ENCODE results near the gene PPM1F.

Gene PPM1F

DNA sequence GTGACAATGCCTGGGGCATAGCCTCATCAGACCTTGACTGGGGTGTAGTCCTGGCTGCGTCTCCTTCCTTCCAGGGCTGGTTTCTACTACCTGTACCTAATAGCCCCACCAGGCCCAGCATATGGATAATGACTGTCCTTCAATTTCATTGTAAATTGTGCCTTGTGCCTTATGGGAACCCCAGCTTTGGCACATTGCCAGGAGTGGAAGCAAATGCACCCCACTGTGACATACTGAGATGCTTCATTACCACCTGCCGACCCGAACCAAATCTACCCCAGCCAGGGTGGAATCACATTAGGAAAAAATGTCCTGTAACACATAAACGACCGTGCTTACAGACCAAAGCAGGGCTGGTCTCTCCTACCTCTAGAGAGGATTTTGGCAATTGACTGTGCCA, 22.6 kb upstream of the PPM1F start:
- DNase-seq = no peak

DNA sequence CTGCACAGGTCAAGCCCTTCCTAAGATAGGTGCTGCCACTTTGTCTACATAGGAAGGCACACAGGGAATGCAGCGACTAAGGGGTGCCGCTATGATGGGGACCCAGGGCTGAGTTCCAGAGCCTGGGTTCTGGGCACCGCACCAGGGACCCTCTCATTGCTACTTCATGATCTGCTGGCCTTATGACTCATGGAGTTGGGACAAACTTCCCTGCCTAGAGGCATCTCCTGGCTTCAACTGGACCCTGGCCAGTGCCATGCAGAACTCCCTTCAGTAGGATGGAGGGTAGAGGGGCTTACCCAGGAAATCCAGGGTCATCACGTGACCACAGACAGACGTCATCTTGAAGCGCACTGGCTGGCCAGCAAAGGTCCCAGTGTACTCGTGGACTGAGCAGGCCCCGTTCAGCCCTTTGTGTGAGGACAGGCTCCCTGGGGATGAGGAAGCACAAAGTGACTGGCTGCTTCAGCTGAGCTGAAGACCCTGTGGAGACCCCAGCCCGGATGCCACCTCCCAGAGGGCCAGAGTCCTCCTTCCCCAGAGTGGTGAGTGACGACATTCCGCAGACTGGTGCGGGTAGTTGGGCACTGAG, 21.5 kb upstream of the PPM1F start:
- DNase-seq = no peak

DNA sequence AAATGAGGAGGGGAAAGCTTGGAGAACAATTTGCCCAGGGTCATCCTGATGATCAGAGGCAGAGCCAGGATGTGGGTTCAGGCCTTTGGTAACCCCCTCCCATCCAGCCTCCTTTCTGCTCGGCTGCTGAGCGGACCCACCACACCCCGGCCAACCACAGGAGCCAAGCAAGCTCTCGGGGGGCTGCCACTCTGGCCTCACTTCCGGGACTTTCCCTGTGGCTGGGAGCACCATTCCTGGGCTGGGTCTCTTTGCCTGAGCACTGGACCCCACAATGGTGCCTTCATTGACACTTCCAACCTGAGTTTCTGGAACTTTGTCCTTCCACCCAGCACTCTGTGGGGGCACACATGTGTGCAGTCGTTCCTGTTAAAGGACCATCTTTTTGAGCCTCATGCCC, 20.2 kb upstream of the PPM1F start:
- no peak for DNase-seq

DNA sequence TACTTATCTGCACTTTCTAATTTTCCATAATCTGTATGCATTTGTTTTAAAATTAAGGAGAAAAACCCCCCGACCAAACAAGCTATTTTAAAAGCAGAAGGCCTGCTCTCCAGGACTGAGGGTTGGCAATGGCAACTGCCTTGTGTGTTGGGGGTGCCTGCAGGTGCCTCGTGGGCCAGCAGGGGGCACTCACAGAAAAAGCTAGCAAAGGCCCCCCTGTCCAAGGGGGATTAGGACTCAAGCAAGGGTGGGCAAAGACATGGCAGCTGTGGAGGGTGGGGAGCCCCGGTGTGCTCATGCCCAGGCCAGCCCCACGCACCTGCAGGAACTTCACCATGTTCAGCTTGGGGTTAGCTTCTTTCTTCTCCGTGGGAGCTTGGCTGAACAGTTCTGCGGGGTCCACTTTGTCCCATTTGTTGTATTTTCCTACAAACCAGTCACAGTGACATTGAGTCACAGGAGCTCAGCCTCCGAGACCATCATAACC, 19.7 kb upstream of the PPM1F start:
- DNase-seq = no peak

DNA sequence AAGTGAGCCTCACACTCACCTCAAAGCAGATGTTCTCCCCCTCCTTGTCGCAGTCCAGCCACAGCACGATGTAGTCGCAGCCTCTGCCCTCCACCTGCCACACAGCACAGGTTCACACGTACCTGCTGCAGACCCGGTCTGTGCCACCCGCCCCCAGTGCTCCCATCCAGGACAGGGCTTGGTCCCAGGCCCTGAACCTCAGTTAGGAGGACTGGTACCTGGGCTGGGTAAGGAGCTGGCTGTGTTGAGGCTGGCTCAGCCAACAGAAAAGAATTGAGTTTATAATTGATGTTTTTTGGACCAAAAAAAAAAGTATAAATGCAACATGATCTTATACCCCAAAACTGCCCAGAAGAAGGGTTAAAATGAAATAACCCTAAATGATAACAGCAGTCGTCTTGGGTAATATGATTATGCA, 19.2 kb upstream of the PPM1F start:
- DNase-seq = no peak

DNA sequence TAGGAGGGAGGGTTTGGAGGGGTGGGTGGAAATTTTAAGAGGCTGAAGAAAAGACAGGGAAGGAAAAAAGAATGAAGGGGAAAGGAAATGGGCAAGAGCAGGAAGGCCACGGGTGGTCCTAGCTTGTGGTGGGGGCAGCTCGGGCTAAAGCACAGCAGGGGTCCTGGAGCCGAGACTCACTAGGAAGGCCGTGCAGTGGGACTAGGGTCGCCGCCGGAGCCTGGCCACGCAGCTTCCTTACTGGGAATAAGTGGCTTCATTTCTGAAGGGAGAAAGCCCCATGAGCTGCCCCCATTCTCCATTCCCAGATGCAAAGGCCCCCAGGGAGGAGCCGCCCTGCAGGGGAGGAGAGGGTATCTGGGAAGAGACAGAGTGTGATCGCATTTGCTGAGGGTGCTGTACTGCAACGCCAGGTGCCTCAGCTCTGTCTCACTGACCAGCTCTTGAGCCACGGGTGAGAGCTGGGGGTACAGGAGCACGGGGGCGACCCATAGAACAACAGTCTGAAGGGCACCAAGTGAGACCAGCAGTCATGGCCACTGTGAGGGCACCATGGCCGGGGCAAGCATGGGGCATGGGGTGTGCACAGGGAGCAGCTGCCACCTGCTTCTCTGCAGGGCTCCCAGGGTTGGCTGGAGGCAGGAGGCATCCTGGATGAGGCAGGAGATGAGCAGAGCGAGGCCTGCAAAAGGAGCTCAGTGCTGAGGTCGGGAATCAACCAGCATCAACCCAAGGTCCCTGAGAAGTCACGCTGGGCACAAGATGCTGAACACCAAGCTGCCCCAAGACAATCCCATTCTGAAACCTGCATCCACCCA, 18.4 kb upstream of the PPM1F start:
- DNase-seq = no peak

DNA sequence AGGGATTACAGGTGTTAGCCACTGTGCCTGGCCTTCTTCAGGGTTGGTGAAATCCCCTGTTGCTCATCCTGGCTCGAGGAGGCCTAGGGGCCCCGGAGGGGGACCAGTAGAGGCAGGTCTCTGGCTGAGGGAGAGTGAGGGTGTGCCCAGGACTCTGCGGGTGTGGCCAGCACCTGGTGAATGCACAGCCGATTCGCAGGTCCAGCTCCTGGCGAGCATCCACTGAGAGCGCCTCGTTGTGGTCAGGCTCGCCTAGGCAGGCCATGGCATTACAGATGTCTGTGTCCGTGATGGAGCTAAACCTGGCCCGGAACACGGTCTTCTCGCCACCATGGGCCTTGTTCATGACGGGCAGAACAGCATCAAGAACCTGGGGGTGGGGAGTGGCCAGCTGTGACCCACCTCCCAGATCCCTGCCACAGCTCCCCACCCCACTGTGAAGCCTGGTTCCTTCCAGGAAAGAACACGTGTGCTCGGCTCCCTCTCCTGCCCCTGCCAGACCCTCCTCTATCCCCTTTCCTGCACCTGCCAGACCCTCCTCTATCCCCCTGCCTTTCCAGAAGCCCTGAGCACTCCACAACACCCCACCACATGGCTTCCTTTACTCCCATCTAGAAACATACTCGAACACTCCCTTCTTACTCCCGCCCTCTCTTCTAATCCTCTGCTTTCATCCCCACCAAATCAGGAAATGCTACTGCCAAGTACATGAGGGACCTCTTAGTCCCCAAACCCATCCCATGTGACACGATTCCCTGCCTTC, 17.6 kb upstream of the PPM1F start:
- no peak for DNase-seq

DNA sequence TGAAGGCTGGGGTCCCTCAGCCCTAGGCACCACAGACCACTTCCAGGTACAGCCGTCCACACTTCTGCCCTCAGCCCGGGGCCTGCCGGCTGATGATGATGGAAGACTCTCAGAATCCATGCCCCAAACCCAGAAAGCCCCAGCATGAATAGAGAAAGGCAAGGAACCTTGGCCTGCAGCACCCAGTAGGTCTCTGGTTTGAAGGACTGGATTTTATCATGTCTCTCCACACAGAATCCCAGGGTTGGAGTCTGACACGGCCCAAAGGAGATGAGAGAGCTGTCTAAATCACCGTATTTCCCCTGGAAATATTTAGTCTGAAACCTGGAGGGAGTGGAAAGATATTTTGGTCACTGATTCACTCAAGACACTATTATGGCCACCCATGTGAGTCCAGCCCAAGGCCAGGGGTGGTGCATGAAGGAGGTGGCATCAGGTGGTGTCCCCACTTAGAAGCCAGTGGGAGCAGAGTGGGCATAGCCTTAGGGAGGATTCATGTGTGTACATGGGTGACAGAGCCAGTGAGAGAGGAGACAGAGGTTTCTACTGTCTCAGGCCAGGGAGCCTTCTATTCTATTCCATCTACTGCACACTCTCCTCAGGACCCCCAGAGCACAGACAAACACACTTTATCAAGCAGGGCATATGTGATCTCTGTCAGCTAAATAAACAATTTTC, 15.9 kb upstream of the PPM1F start:
- DNase-seq = no peak

DNA sequence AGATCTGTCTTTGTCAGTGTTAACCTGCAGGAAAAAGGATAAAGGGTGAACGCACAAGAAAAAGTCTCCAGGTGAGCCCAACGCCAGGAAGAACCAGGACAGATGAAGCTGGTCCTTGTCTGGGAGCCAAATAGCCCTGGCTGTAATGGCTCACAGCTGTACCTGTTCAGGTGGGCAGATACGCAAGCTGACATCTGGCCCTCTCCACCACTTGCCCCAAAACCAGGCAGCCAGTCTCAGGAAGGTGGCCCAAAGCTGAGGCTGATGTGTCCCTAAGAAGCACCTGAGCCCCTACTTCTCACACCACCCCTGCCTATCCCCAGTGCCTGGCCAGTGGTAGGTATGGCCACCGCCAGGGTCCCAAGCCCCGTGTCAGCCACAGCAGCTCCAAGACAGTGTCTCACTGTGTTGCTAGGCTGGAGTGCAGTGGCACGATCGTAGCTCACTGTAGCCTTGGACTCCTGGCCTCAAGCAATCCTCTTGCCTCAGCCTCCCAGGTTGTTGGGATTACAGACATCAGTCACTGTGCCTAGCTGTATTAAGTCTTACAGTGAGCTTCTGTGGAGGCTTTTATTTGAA, 15.1 kb upstream of the PPM1F start:
- DNase-seq = no peak

DNA sequence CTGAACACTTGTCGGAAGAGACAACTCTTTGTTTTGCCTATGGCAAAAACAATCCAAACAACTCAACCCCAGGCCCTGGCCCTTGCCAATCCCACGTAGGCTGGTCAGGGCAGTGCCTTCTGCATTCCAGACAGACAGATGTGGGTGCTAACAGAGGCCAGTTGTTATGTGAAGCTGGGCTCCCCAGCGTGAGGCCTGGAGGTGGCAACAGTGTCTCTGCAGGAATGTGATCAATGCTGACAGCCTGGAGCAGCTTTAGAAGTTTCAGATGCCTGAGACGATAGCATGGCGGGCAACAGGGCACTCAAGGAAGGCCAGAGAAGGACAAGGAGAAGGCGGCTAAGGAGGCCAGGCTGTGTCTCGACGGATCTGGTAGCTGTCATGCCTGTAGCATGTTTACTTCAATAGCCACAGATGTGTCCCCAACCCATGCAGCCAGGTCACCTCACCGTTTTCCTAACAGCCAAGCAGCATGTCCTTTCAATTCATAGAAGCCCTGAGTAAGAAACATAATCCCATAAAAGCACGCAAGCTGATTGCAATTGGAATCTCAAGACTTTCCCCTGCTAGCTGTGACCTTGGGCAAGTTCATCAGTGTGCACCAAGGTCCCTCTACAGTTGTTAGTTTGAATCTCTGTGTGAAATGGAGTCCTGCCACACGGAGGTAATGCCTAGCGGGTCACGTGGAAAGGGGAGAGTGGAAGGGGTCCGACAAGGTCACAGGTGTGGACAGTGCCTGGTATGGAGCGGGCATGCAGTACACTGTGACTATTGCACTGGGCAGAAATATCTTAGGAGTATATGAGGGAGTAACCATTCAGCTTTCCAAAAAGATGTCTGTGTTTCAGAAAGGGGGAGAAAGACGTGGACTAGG, 14.2 kb upstream of the PPM1F start:
- no peak for DNase-seq

DNA sequence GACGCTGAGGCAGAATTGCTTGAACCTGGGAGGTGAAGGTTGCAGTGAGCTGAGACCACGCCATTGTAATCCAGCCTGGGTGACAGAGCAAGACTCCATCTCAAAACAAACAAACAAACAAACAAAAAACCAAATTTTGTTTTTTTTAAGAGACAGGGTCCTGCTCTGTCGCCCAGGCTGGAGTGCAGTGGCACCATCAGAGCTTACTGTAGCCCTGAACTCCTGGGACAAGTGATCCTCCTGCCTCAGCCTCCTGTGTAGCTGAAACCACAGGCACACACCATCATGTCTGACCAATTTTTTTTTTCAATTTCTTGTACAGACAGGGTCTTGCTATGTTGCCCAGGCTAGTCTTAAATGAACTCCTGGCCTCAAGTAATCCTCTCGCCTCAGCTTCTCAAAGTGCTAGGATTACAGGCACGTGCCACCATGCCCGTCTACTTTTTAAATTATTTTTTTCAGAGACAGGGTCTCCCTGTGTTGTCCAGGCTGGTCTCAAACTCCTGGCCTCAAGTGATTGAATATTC, 13.2 kb upstream of the PPM1F start:
- DNase-seq = no peak

DNA sequence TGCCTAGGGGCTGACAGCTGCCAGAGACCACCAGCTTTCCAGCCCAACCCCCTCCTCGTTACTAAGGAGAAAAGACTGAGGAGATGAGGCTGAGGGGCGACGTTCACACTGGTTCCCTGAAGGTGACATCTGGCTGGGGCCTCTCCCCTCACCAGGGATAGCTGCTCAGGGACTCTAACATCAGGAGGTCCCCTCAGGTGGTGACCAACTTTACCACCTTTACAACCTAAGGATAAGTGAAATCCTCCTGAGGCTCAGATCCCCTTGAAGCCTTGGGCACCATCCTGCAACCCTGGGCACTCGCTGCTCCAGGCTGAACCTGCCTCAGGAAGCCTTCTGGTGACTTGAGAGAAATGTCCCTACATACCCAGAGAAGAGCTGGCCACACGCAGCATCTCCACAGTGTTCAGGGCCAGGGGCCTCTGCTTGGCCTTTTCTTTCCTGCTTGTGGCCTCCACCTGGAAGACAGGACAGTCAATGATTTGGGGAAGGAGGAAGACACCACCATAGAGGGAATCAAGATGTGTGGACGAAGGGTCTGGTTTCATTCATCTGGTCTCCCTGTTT, 12.4 kb upstream of the PPM1F start:
- DNase-seq = no peak

DNA sequence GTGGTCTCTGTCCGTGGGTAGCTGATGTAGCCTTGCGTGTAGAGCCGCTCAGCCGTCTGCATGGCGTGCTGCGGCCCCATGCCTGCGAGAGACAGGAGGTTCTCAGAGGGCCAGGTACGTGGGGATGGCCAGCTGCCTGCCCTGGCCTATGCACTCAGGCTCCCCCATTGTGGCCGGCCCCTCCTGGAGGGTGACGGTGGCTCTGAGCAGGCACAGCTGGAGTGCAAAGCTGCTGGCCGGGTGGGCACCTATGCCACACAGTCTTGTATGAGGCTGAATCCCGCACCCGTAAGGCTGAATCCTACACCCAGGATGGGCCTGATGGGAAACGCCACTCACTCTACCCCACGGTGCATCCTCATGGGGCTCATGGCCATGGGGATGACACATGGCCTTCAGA, 11.6 kb upstream of the PPM1F start:
- DNase-seq = no peak

DNA sequence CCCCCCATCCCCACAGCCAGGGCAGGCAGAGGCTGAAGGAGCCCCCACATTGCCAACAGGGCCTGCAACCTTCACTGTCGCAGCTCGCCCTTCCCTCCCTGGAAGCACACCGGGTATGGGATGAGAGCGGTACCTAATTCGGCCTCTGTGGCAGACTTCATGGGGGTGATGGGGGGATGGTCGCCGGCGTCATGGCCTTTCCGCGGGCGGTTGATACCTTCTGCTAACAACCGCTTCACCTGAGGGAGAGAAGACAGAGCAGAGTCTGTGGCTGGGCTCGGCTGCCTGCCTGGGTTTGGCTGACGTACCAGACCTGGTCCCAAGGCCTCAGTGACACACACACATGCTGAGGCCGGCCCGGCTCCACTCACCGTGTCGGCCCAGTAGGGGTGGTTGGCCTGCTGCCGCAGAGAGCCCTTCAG, 11.2 kb upstream of the PPM1F start:
- DNase-seq = no peak

DNA sequence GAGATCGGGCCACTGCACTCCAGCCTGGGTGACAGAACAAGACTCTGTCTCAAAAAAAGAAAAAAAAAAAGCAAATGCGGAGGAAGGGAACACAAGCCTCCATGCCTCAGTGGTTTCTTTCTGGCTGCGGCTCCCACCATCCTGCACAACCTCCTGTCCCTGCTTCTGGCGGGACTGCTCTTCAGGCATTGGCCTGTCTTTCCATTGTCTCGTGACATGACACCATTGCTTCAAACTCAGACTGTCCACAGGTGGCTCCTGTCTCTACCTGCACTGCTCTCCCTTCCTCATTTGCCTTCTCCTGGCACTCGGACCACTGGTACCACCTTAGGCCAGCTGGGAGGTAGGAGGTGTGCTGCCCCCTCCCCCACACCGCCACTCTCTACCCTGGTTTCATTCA, 10.6 kb upstream of the PPM1F start:
- DNase-seq = no peak

DNA sequence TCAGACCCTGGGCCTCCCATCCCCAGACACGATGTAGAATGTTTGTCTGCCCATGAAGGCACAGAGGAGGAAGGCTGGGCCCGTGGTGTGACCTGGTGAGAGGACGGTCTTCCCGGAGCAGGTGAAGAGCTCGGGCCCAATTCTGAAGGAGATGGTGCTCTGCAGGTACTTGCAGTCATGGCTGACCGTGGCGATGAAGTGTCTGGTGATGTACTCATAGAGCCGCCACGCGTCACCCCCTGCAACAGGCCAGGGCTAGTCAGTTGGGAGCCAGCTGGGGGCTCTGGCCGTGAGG, 10.0 kb upstream of the PPM1F start:
- DNase-seq = no peak

DNA sequence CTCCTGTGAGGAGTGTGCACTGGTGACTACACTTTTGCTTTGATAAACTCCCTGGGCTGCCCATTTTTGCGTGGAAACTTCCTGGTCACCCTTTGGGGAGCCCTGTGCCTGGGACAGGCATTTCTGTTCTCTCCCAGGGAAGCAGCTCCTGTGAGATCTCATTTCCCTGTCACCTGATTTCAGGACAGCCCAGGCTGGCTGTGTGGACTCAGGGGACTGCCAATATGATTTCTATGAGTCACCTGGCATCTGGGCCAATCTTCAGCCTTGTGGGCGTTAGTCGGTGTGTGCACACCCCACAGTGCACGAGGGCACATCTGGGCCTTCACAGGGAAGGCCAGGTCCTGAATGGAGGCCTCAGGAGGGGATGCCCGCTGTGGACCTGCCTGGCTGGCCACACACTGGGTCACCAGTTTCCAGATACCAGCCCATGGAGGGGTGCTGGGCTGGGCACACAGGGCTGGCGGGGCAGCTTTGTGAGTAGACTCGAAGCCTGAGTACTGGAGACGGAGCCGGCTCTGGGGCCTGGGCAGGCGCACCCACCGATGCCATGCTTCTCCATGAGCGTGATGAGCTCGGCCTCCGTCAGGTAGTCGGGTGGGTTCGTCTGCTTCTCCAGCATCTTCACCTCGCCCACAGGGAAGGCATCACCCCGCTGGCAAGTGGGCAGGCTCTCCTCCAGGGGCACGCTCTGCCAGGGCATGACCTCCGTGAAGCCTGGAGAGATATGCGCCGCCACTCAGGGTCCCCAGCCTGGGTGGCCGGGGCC, 9.4 kb upstream of the PPM1F start:
- DNase-seq = no peak

DNA sequence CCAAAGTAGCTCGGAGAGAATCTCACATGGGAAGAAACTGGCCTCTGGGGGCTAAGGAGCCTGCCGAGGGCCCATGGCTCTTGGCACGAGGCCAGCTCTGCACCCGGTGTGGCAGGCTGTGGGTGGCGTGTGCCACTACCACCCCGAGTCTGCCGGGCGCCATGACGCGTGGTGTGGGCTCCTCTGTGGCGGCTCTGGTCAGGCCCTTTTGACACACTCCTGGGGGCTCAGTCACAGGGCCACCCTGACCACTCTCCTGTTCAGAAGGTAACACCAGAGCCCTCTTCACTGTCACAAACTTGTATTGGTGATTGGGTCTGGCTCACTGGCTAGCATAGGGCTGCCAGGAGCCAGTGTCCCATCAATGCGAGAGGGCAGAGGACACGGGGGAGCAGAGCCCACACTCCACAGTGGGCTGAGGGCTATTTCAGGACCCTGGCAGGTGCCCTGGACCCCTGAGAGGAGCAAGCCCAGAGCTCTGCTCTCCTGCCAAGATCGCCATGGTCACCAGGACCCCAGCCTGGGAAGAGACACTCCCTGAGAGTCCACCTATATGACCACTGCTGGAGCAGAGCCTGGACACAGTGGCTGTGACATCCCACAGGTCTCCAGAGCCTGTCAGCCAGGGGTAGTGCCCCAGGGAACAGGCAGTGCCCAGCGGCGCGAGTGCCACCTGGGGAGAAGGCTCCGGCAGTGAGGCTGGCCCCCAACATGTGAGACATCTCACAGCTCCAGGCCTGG, 8.6 kb upstream of the PPM1F start:
- no peak for DNase-seq

DNA sequence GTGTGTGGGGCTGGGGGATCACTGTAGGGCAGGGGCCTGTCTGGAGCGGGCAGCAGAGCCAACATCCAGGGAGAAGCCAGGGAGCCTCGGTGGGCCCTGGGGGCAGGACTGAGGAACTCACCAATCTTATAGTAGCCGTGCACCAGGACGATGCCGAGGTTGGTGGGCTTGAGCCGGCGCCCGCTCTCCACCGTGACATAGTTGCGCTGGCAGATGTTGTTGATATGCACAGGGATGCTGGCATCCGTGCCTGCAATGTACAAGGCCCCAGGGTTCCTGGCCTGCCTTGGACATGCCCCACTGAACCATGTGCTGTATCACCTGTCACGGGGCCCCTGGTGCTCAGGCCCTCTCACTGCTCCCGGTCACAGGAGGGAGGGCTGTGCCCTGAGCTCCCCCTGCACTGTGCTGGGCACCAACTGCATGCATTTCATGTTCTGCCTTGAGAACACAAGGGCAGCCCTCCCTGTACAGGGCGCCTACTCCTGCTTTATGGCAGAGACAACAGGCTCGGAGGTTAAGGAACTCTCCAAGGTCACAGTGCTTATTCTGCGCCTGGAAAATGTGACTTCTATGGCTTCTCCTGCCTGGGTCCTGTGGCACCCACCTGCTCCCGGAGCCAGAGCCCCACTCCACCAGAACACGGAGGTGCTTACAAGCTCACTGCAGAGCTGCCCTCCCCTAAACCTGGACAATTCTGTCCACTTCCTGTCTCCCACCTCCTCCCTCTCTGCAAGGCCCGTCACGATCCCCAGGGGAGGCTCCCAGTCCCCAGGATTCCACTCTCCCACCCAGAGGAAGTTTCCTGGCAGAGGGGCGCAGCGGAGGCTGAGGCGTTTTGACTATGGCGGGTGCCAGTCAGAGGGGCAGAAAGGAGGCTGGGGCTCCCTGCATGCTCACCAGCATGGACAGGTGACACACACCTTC, 7.8 kb upstream of the PPM1F start:
- no peak for DNase-seq

Measured in NCI-H2171 (cell line).